Peyer's patch (tissue), 4 donors: Measurements from ENCODE around the gene NOL9.

Source experiments
- POLR2A ChIP-seq, 2 donors: fragments of 450-650 bp; IDR thresholded peaks; one replicate each; pipeline ENCODE4 v1.5.1; 2017; ENCODE audit warnings: antibody characterized with exemption in 2 of 2, mild to moderate bottlenecking in 2 of 2, moderate library complexity in 2 of 2
- TF ChIP-seq, protein P1 (sequence below), 6 experiments: fragments of 450-650 bp in 4 of 6; fragments of 200-600 bp in 2 of 6; sonication (generic) in 1 of 6; IDR thresholded peaks; one replicate each; pipeline ENCODE4 v1.5.1; 2017 to 2019; ENCODE audit warnings: antibody characterized with exemption in 6 of 6, mild to moderate bottlenecking in 3 of 6, moderate library complexity in 1 of 6

DNA sequence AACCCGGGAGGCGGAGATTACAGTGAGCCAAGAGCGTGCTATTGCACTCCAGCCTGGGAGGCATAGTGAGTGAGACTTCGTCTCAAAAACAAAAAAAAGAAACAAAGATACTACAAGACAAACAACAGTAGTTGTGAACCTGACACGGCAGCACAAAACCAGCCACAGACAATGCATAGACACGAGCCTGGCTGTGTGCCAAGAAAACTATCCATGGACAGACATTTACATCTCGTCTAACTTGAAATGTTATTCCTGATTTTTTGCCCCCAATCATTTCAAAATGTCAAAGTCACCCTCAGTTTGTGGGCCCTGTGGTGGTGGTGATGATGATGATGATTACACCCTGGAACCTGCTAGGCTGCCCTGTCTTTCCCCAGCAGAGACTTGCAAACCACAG, 42.0 kb upstream of the NOL9 start:
- TF ChIP-seq, protein P1, sequence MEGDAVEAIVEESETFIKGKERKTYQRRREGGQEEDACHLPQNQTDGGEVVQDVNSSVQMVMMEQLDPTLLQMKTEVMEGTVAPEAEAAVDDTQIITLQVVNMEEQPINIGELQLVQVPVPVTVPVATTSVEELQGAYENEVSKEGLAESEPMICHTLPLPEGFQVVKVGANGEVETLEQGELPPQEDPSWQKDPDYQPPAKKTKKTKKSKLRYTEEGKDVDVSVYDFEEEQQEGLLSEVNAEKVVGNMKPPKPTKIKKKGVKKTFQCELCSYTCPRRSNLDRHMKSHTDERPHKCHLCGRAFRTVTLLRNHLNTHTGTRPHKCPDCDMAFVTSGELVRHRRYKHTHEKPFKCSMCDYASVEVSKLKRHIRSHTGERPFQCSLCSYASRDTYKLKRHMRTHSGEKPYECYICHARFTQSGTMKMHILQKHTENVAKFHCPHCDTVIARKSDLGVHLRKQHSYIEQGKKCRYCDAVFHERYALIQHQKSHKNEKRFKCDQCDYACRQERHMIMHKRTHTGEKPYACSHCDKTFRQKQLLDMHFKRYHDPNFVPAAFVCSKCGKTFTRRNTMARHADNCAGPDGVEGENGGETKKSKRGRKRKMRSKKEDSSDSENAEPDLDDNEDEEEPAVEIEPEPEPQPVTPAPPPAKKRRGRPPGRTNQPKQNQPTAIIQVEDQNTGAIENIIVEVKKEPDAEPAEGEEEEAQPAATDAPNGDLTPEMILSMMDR (IDR thresholded peaks at IDR 0.05): no peak
- no peak for TF ChIP-seq POLR2A (IDR thresholded peaks at IDR 0.05)
